Aorta (tissue), 5 donors: ENCODE results near the gene CD27. TPM values are rescaled to one million over a fixed set of nuclear protein-coding genes. Genes with fewer than 3 reads are reported as not detected.
A peak's percentile ranks its signal among the peaks of the same experiment; 100 is the strongest.

Experiments used
- ATAC-seq: fragments of 200-7000 bp; cut with Tn5 transposase; one replicate; pipeline ENCODE4 v1.9.1; 2022; ENCODE audit warnings: moderate library complexity; ENCODE audit not compliant: low FRiP score
- DNase-seq, 2 donors: peaks; one replicate each; pipeline ENCODE4 v3.0.0-alpha.2; 2020
- H3K27ac ChIP-seq, 2 donors: one replicate each; pipeline ENCODE4 v1.5.1; 2013; ENCODE audit warnings: low read length in 2 of 2, mild to moderate bottlenecking in 2 of 2, moderate library complexity in 2 of 2, control low read depth in 1 of 2, inconsistent platforms in 1 of 2, low read depth in 1 of 2
- H3K27me3 ChIP-seq, 2 donors: one replicate each; pipeline ENCODE4 v1.6.1; 2013; ENCODE audit warnings: control low read depth in 1 of 2, low read length in 1 of 2, mild to moderate bottlenecking in 1 of 2, moderate library complexity in 1 of 2; ENCODE audit not compliant: insufficient read depth in 2 of 2, control insufficient read depth in 1 of 2
- H3K36me3 ChIP-seq, 2 donors: one replicate each; pipeline ENCODE4 v1.6.1; 2013; ENCODE audit warnings: control low read depth in 1 of 2, low read length in 1 of 2, mild to moderate bottlenecking in 1 of 2; ENCODE audit not compliant: insufficient read depth in 2 of 2, control insufficient read depth in 1 of 2
- H3K4me1 ChIP-seq, 2 donors: one replicate each; pipeline ENCODE4 v1.6.1; 2013; ENCODE audit warnings: low read length in 2 of 2, control low read depth in 1 of 2, mild to moderate bottlenecking in 1 of 2, moderate library complexity in 1 of 2; ENCODE audit not compliant: insufficient read depth in 2 of 2, control insufficient read depth in 1 of 2
- H3K4me3 ChIP-seq, 2 donors: one replicate each; pipeline ENCODE4 v1.5.1; 2013; ENCODE audit warnings: low read length in 2 of 2, control low read depth in 1 of 2, mild to moderate bottlenecking in 1 of 2
- H3K9me3 ChIP-seq: one replicate; pipeline ENCODE4 v1.6.1; 2013; ENCODE audit warnings: mild to moderate bottlenecking, low read length; ENCODE audit not compliant: control insufficient read depth
- WGBS, 2 donors: extraction: QIAGEN DNeasy Blood & Tissue Kit; methylation state at CpG; one replicate each; pipeline ENCODE4 v1.1.7; 2013; 5-methylcytosine and 5-hydroxymethylcytosine counted together
- intact Hi-C, 2 donors: fragments of 100-400 bp; cut with DNase I; formaldehyde crosslinking; loops; one replicate each; pipeline versions ENCODE4 v1.14.2 to v1.15.0; 2022
- polyA plus RNA-seq, 2 donors: library from polyadenylated mRNA; stranded (reverse); fragments of 200-250 nt; gene quantifications; one replicate each; pipeline ENCODE4 v1.2.3, GENCODE V29; 2013
- total RNA-seq, 2 donors: library from RNA; stranded (reverse); fragmentation: NEBNext Ultra II Directional; extraction: Animal tissue kit (Norgen Biotek cat#: 25700); gene quantifications; one replicate each; pipeline ENCODE4 v1.2.1, GENCODE V29; 2021
- donor health status: healthy with polysubstance abuse.
- donor health status: Bipolar disorder and iron deficiency.
- donor health status: DM: no; HTN: no; CAD: no.
- donor health status: DM: no; HTN: no; CAD: no.
- donor health status: DM: yes; HTN: yes; CAD: no.

CD27 gene
- total and polyA plus RNA-seq, 4 donors: 0.51 to 1.2 (median 1.1) TPM

GRCh38 chr12:6443361-6443983 is 1.3 kb upstream of the CD27 start:
- WGBS, 2 donors: 62 to 67% methylated on average over 9 of the region's 9 CpGs
- no peaks in the 10 kb centered on the region for H3K36me3 ChIP-seq
- ATAC-seq (no peak), DNase-seq (no peak)
- no peak overlapping the region for H3K27ac ChIP-seq
- H3K27me3 ChIP-seq: no peaks in the 10 kb centered on the region
- no peak overlapping the region for H3K4me3 ChIP-seq
- no peaks in the 10 kb centered on the region for H3K9me3 ChIP-seq
- no peaks in the 10 kb centered on the region for H3K4me1 ChIP-seq
- intact Hi-C loops: no loop called here

GRCh38 chr12:6444031-6444430 is 724 bp upstream of the CD27 start:
- DNase-seq (peak in 1 of 2 donors; percentile 16), ATAC-seq (no peak)
- 77 to 80% methylated on average over 4 of the region's 4 CpGs for WGBS, 2 donors
- no peaks in the 10 kb centered on the region for H3K9me3 ChIP-seq
- intact Hi-C loops: no loop called here
- H3K27me3 ChIP-seq: no peaks in the 10 kb centered on the region
- no peak overlapping the region for H3K4me3 ChIP-seq
- H3K36me3 ChIP-seq: no peaks in the 10 kb centered on the region
- H3K4me1 ChIP-seq: no peaks in the 10 kb centered on the region
- no peak overlapping the region for H3K27ac ChIP-seq

GRCh38 chr12:6450091-6450868 is 5.5 kb downstream of the CD27 start:
- no peak overlapping the region for H3K27ac ChIP-seq
- no peaks in the 10 kb centered on the region for H3K9me3 ChIP-seq
- DNase-seq (peak in 1 of 2 donors; percentile 51), ATAC-seq (no peak)
- 57% methylated on average over 16 of the region's 16 CpGs for WGBS, 2 donors
- H3K4me1 ChIP-seq: no peaks in the 10 kb centered on the region
- no peaks in the 10 kb centered on the region for H3K36me3 ChIP-seq
- H3K27me3 ChIP-seq: no peaks in the 10 kb centered on the region
- intact Hi-C loops: no loop called here
- H3K4me3 ChIP-seq: peak overlapping the region; percentile 14 to 62

- ATAC-seq (peak; percentile 36), DNase-seq (no peak)
- Histone ChIP-seq H3K4me1 (no peaks in the 10 kb centered on the region), H3K27ac (peak overlapping the region; percentile 17 to 89), H3K4me3 (peak overlapping the region; percentile 14 to 62), H3K9me3 (no peaks in the 10 kb centered on the region), H3K36me3 (no peaks in the 10 kb centered on the region), H3K27me3 (no peaks in the 10 kb centered on the region)
- WGBS, 2 donors: 0 to 2% methylated on average over 11 of the region's 11 CpGs
- intact Hi-C loops: no loop called here
Observed at GRCh38 chr12:6450869-6451347, 6.2 kb downstream of the CD27 start.

GRCh38 chr12:6451348-6452244 is 6.8 kb downstream of the CD27 start, which contains the start of gene TAPBPL:
Gene TAPBPL, plus strand, starts transcription at chr12:6452042. Its CDS starts 207 bp downstream, at chr12:6452249.
- ATAC-seq (peak; percentile 92), DNase-seq (peak; percentile 89 to 90)
- Histone ChIP-seq H3K4me1 (no peaks in the 10 kb centered on the region), H3K9me3 (no peaks in the 10 kb centered on the region), H3K36me3 (no peaks in the 10 kb centered on the region), H3K27me3 (no peaks in the 10 kb centered on the region), H3K27ac (peak within 1 kb of the TSS; percentile 47 to 89), H3K4me3 (peak within 1 kb of the TSS; percentile 57 to 62)
- 1% methylated on average over 27 of the region's 27 CpGs for WGBS, 2 donors
- intact Hi-C loops: no loop called here

- intact Hi-C loops: no loop called here
- H3K4me1 ChIP-seq: no peaks in the 10 kb centered on the region
- ATAC-seq (peak; percentile 40), DNase-seq (peak in 1 of 2 donors; percentile 76)
- no peaks in the 10 kb centered on the region for H3K27me3 ChIP-seq
- H3K36me3 ChIP-seq: peaks cover 0 to under 1% of the 10 kb centered on the region in 2 donors
- H3K9me3 ChIP-seq: no peaks in the 10 kb centered on the region
- 7 to 8% methylated on average over 9 of the region's 9 CpGs for WGBS, 2 donors
- H3K4me3 ChIP-seq: peak overlapping the region; percentile 57 to 62
- H3K27ac ChIP-seq: peak overlapping the region; percentile 47 to 89
Observed at GRCh38 chr12:6452245-6452943, 7.6 kb downstream of the CD27 start.

- H3K9me3 ChIP-seq: no peaks in the 10 kb centered on the region
- intact Hi-C loops: no loop called here
- H3K4me3 ChIP-seq: no peak overlapping the region
- DNase-seq: peak in 1 of 2 donors; percentile 73
- ATAC-seq: no peak
- H3K4me1 ChIP-seq: no peaks in the 10 kb centered on the region
- H3K27ac ChIP-seq: peak overlapping the region in 1 of 2 donors; percentile 22
- H3K36me3 ChIP-seq: peaks cover 0 to 2% of the 10 kb centered on the region in 2 donors
- 64 to 68% methylated on average over 17 of the region's 17 CpGs for WGBS, 2 donors
- no peaks in the 10 kb centered on the region for H3K27me3 ChIP-seq
Observed at GRCh38 chr12:6452944-6453630, 8.3 kb downstream of the CD27 start.
